Measurements from ENCODE around the gene SHB. TPM values are rescaled to one million over a fixed set of nuclear protein-coding genes. Genes with fewer than 3 reads are reported as not detected.

SHB gene
- total RNA-seq, 1 donor from 2014 or later = 18.5 TPM

- no peak overlapping the region for H3K4me3 Mint-ChIP-seq (ENCODE audit: unreplicated experiment)
- no peak for DNase-seq (ENCODE audit: low spot score)
- H3K36me3 Mint-ChIP-seq (ENCODE audit: low read depth, unreplicated experiment) = peaks cover 51% of the 10 kb centered on the region
- H3K9me3 Mint-ChIP-seq (ENCODE audit: unreplicated experiment) = no peaks in the 10 kb centered on the region
- peak overlapping the region; percentile 91 for H3K27ac Mint-ChIP-seq (ENCODE audit: unreplicated experiment)
- H3K27me3 Mint-ChIP-seq (ENCODE audit: unreplicated experiment) = peaks cover 6% of the 10 kb centered on the region
- peaks cover 35% of the 10 kb centered on the region for H3K4me1 Mint-ChIP-seq (ENCODE audit: unreplicated experiment)
- TF ChIP-seq, protein P1, sequence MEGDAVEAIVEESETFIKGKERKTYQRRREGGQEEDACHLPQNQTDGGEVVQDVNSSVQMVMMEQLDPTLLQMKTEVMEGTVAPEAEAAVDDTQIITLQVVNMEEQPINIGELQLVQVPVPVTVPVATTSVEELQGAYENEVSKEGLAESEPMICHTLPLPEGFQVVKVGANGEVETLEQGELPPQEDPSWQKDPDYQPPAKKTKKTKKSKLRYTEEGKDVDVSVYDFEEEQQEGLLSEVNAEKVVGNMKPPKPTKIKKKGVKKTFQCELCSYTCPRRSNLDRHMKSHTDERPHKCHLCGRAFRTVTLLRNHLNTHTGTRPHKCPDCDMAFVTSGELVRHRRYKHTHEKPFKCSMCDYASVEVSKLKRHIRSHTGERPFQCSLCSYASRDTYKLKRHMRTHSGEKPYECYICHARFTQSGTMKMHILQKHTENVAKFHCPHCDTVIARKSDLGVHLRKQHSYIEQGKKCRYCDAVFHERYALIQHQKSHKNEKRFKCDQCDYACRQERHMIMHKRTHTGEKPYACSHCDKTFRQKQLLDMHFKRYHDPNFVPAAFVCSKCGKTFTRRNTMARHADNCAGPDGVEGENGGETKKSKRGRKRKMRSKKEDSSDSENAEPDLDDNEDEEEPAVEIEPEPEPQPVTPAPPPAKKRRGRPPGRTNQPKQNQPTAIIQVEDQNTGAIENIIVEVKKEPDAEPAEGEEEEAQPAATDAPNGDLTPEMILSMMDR (IDR thresholded peaks at IDR 0.05; ENCODE audit: unreplicated experiment) = no peak
Observed at GRCh38 chr9:37953775-37954437, 115.1 kb downstream of the SHB start.

GRCh38 chr9:37953206-37953774 is 115.7 kb downstream of the SHB start:
- Mint-ChIP-seq H3K4me1 (ENCODE audit: unreplicated experiment) (peaks cover 29% of the 10 kb centered on the region), H3K4me3 (ENCODE audit: unreplicated experiment) (peak overlapping the region; percentile 10), H3K36me3 (ENCODE audit: low read depth, unreplicated experiment) (peaks cover 51% of the 10 kb centered on the region), H3K27ac (ENCODE audit: unreplicated experiment) (peak overlapping the region; percentile 54), H3K27me3 (ENCODE audit: unreplicated experiment) (peaks cover 7% of the 10 kb centered on the region), H3K9me3 (ENCODE audit: unreplicated experiment) (no peaks in the 10 kb centered on the region)
- no peak for DNase-seq (ENCODE audit: low spot score)
- TF ChIP-seq, protein P1 (IDR thresholded peaks at IDR 0.05; ENCODE audit: unreplicated experiment) = no peak

DNA sequence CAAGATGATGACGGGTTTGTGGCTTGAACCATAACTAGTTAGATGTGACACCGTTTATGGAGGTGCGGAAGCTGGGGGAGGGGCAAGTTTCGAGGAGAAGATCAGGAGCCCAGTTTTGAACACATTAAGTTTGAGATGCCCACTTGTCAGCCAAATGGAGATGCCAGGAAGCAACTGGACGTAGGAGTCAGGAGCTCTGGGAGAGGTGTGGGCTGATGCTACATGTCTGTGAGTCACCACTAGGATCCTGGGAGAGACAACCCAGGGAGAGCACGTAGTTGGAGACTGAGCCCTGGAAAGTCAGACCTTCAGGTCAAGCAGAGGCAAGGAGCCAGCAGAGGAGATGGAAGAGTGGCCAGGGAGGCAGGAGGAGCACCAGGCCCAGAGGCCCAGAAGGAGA is 116.3 kb downstream of the SHB start:
- TF ChIP-seq, protein P1 (IDR thresholded peaks at IDR 0.05; ENCODE audit: unreplicated experiment) = no peak
- H3K4me1 Mint-ChIP-seq (ENCODE audit: unreplicated experiment) = peaks cover 23% of the 10 kb centered on the region
- H3K36me3 Mint-ChIP-seq (ENCODE audit: low read depth, unreplicated experiment) = peaks cover 54% of the 10 kb centered on the region
- no peak for DNase-seq (ENCODE audit: low spot score)
- H3K9me3 Mint-ChIP-seq (ENCODE audit: unreplicated experiment) = no peaks in the 10 kb centered on the region
- H3K27me3 Mint-ChIP-seq (ENCODE audit: unreplicated experiment) = peaks cover 7% of the 10 kb centered on the region
- no peak overlapping the region for H3K27ac Mint-ChIP-seq (ENCODE audit: unreplicated experiment)
- peak overlapping the region; percentile 28 for H3K4me3 Mint-ChIP-seq (ENCODE audit: unreplicated experiment)

DNA sequence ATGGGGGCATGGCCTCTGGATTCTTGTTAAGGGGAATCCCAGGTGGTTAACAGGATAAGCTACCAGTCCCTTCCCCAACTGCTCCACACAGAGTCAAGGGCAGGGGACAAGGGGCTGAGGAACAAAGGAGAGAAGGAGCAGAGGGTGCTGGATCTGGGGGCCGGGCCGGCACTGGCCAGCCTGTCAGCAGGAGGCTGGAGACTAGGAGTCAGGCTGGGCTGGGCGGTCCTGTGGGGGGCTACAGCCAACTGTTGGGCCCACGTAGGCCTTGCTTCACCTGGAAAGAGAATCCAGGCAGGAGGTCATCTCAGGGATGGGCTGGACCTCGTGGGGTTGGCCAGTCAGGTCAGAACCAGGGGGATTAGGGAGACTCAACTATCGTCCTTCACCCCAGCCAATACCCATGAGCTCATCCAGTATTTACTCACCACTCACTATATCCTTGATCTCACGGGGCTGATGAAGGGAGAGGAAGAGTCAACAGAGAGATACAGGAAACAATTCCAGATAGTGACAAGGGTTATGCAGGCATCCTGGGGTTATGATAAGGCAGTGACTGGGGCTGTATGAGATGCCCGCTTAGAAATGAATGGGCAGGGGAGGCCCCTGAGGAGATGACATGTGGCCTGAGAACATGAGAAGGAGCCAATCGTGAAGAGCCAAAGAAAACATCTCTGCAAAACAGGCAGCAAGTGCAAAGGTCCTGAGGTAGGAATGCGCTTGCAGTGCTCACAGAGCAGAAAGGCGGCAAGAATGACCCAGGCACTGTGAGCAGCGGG is 117.2 kb downstream of the SHB start:
- peaks cover 18% of the 10 kb centered on the region for H3K4me1 Mint-ChIP-seq (ENCODE audit: unreplicated experiment)
- no peak for DNase-seq (ENCODE audit: low spot score)
- H3K4me3 Mint-ChIP-seq (ENCODE audit: unreplicated experiment) = peak overlapping the region; percentile 28
- TF ChIP-seq, protein P1 (IDR thresholded peaks at IDR 0.05; ENCODE audit: unreplicated experiment) = no peak
- H3K36me3 Mint-ChIP-seq (ENCODE audit: low read depth, unreplicated experiment) = peaks cover 58% of the 10 kb centered on the region
- H3K9me3 Mint-ChIP-seq (ENCODE audit: unreplicated experiment) = no peaks in the 10 kb centered on the region
- peak overlapping the region; percentile 11 for H3K27ac Mint-ChIP-seq (ENCODE audit: unreplicated experiment)
- H3K27me3 Mint-ChIP-seq (ENCODE audit: unreplicated experiment) = peaks cover 8% of the 10 kb centered on the region
